TTC549 (cell line): ENCODE measurements around the gene TMIGD1.

Source experiments
- FAIRE-seq: peaks from 2 replicates; lab custom pipeline; 2012; peaks lifted over from hg19 to GRCh38; lab: Jason Lieb, UNC

The TMIGD1 gene

DNA sequence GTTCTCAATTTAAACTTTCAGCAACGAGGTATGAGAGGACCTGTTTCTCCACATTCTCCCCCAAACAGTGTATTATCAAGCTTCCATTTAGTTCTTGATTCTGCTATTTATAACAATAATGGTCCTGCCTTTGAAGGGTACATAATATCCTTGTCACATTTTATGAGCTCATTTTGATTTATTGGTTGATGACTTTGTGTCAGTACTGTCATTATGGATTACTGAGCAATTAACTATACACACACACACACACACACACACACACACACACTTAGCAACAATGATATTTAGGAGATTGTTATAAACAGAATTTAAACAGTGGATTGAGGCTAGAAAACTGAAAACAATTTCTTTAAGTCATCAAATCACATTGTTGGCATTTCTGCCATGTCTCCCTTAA lies 7.0 kb downstream of the TMIGD1 start:
- FAIRE-seq, result no peak

- no peak for FAIRE-seq
These were observed 9.1 kb downstream of the TMIGD1 start for GRCh38 chr17:30324723-30325122.

DNA sequence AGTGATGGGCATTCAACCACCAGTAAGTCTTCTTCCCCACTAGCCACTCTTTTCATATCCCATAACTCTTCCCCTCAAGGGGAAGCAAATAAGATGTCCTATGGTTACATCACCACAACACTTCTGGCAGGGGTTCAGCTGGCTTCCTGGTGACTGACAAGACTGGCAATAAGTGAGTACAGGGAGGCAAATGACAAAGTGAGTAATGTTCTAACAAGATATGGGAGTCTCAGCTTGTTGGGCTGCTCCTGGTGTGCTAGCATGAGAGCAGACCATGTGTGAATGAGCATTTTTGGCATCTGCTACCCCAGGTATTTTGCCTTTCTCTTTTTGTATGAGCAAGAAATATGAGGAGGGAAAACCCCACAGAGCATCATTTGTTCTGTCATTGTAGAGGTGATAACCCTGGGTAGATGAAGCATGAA lies 9.9 kb downstream of the TMIGD1 start:
- FAIRE-seq, result no peak

DNA sequence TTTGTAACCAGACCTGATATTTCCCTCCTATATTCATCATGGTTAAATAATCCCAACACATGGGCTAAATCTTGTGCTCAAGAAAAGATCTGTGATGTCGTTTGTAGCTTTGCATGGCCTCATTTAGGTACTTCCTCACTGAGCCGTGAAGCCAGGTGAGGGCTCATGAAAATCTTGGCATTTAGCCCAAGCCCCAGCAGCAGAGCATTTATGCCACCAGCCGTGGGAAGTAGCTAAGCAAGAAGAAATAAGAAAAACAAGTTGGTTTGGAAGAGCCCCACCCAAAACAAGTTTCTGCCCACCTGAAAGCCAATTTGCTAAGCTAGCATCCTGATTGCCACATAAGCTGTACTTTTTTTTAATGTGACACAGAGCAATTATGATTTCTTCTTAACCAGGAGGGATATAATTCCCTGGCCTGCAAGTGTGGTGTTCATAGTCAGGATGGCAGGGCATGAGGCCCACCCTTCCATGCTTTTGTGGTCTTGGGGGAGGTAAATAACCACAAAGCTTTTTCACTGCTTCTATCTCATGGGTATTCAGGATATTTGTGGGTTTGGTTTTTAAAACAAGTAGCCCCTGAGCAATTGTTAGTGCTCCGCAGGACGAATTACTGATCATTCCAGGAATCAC lies 10.5 kb downstream of the TMIGD1 start:
- no peak for FAIRE-seq

- FAIRE-seq, result no peak
These were observed 12.5 kb downstream of the TMIGD1 start for GRCh38 chr17:30321314-30321713.

- FAIRE-seq, result no peak
These were observed 15.7 kb downstream of the TMIGD1 start for GRCh38 chr17:30318155-30318554.

DNA sequence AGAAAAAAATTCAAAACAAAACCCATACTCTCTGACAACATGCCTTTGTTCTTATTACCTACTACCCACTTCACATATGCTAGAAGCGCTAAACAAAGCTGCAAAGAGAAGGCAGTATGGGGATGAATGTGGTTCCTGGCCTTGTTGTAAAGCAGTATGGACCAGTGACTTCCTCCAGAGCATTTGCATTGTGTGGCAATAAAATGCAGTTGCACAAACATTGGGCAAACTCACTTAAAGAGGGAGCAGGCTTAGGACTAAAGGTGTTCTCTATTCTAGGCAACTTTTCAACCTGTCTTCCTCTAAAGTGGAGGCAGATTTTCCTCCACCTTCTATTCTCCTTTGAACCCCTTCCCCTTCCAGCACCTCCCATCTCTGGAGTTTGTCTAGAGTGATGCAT lies 17.1 kb downstream of the TMIGD1 start:
- FAIRE-seq, result no peak

GRCh38 chr17:30315106-30315505 lies 18.8 kb downstream of the TMIGD1 start:
- no peak for FAIRE-seq

GRCh38 chr17:30314474-30314873 lies 19.4 kb downstream of the TMIGD1 start:
- no peak for FAIRE-seq

- FAIRE-seq, result no peak
These were observed 21.6 kb downstream of the TMIGD1 start for GRCh38 chr17:30312226-30312625.

- FAIRE-seq, result no peak
These were observed 23.3 kb downstream of the TMIGD1 start for GRCh38 chr17:30310562-30310961.

- FAIRE-seq, result no peak
These were observed 24.3 kb downstream of the TMIGD1 start for GRCh38 chr17:30309591-30309990.

GRCh38 chr17:30308406-30308805 lies 25.5 kb downstream of the TMIGD1 start:
- no peak for FAIRE-seq

DNA sequence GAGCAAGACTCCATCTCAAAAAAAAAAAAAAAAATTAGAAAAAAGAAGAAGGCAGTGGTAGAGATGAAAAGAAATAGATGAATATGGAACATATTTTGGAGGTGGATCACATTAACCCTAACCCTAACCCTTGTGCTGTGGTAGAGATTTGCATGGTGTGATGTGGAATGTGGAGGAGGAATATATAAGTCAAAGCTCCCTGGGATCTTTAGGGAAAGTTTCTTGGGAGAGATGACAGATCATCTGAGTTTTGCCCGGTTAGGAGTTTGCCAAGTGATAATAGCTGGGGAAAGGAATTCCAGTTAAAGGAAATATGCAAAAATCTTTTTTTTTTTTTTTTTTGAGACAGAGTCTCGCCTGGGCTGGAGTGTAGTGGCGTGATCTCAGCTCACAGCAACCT lies 29.1 kb downstream of the TMIGD1 start:
- FAIRE-seq, result no peak

DNA sequence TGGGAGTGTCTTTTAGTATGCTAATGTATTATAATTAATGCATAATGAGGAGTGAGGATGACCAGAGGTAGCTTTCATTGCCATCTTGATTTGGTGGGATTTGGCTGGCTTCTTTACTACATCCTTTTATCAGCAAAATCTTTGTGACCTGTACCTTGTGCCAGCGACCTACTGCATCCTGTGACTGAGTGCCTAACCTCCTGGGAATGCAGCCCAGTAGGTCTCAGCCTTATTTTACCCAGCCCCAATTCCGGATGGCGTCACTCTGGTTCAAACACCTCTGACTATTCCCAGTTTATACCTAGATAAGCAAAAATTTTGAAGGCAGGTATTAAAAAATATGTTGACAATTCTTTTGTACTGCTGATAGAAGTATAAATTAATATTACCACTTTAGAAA lies 31.6 kb downstream of the TMIGD1 start:
- no peak for FAIRE-seq

- no peak for FAIRE-seq
These were observed 33.0 kb downstream of the TMIGD1 start for GRCh38 chr17:30300818-30301217.

GRCh38 chr17:30299000-30299399 lies 34.9 kb downstream of the TMIGD1 start:
- FAIRE-seq, result peak; percentile 55

DNA sequence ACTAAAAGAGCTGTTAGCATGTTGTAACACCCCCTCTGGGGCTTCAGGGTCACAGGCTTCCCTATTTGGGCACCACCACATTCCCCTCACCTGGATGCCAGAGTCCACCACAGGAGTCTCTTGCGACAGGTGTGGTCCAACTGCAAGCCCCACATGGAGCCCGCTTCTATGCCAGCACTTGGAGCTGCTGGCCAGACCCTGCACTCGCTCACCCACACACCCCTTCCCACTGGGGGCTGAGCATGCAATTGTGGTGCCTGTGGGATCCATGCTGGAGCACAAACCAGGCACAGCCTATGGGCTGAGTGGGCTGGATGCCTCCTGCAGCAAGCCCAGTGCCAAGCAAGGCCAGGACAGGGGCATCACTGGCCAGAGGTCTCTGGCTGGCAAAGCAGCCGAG lies 36.1 kb downstream of the TMIGD1 start:
- no peak for FAIRE-seq

- no peak for FAIRE-seq
These were observed 37.3 kb downstream of the TMIGD1 start for GRCh38 chr17:30296499-30297080.

DNA sequence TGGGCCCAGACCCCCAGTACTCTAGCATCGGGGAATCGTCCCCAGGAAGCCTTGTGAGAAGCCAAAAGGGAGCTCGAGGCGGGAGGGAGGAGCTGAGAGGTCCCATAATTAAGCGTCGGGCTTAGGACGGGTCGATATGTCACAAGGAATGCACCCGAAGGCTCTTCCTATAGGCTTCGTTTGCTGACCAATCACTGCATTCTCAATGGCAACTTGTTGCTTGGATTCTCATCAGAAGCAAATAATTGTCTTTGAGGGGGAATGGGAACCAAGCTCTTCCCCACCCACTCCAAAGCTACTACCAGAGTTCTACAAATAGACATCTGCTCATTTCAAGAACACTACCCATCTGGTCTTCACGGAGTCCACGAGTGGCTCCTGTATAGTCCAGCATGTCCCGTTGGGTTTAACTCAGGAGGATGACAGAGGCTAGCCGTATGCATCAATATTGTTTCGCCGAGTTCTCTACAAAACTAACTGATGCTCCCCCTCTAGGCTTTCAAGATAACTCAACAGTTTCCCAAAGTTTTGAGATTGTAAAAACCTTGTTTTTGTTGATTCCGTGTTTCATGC lies 41.5 kb downstream of the TMIGD1 start:
- no peak for FAIRE-seq

DNA sequence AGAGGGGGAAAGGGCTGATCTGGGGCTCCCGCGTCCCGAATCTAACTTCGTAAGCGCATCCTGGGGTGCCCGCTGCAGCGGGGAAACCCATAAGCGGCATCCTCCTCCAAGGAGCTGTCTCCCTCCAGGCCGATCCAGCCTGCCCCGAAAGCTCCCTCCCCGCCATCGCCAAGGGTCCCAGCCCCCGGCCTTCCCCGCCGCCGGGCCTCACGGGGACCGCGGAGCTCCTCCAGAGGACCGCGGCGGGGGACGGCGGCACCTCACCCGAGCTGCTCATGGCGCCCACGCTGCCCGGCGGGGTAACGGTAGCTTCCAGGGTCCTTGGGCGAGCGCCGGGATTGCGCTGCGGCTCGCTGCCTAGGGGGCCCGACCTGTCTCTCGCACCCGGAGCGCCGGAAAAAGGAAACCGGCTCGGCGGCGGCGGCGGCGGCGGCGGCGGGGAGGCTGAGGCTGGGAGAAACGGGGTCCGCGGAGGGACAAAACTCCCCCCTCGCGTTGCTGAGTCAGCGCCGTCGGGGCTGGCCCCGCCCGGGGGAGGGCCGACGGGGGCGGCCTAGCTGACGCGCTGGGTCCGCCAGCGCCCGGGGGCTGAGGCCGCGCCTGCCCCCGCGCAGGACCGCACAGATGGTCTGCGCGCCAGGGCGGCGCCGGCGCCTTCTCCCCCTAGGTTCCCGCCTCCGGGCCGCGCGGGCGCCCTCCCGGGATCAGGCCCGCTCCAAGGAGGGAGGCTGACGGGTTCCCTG lies 42.1 kb downstream of the TMIGD1 start, which contains the start of gene BLMH:
Gene BLMH (minus strand): TSS at position 402 of the 743 bp plus-strand sequence. CDS start 125 bp downstream, at position 277.
- FAIRE-seq, result no peak

DNA sequence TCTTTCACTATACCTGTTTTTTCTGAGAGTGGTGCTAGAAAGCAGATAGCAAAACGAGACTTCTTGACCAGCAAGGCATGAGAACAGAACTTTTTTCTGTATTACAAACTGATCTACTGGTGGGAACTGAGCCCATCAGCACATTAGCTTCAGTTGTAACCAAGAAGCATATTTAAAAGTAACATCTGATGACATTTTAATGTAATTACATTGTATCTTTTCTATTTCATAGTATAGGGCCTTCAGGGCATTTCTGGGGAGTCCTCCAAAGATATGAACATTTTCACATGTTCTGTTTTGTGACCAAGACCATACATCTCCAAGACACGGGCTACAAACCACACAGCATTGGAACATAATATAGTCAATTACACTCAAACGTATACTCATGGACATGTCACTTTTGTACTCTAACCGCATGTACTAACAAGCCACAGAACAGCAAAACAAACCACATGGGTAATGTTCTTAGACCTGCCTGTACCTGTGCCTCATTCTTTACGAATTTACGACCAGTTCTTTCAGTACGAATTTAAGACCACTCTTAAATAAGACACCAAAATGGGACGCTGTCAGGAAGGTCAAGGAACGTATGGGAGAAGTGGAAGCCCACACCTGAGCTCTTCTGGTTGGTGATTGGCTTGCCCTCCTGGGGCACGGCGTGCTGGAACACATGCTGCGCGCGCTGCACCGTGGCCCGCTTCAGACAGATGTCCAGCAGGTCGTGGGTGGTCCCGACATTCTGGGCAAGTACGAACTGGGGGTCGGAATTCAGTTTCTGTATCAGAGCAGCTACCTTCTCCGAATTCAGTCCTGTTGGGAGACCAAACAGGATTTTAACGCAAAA lies 42.9 kb downstream of the TMIGD1 start:
- FAIRE-seq, result no peak
